Umbilical cord (tissue), 2 donors: Measurements from ENCODE around the gene RSPO1. TPM values are rescaled to one million over a fixed set of nuclear protein-coding genes. Genes with fewer than 3 reads are reported as not detected.
"Not testable (repeated sequence)": the region's sequence is repeated elsewhere in the genome, so short reads cannot be mapped to it uniquely, and the experiment has no call there.

Experiments
- DNase-seq: peaks from one replicate; pipeline ENCODE4 v3.0.0-alpha.2; 2015; ENCODE audit warnings: low spot score
- total RNA-seq: library from RNA; depleted of rRNA; stranded (reverse); fragments of >200 nt; gene quantifications from one replicate; pipeline ENCODE4 v1.2.3, GENCODE V29; 2014; ENCODE audit warnings: low replicate concordance; ENCODE audit not compliant: insufficient read depth

RSPO1 gene, protein sequence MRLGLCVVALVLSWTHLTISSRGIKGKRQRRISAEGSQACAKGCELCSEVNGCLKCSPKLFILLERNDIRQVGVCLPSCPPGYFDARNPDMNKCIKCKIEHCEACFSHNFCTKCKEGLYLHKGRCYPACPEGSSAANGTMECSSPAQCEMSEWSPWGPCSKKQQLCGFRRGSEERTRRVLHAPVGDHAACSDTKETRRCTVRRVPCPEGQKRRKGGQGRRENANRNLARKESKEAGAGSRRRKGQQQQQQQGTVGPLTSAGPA
- 0.24 TPM for total RNA-seq

GRCh38 chr1:37634244-37634991 lies at the start of gene RSPO1:
Gene RSPO1 (minus strand): TSS chr1:37634892. CDS start chr1:37629661, 5,231 bp downstream.
- peak; percentile 33 for DNase-seq

DNA sequence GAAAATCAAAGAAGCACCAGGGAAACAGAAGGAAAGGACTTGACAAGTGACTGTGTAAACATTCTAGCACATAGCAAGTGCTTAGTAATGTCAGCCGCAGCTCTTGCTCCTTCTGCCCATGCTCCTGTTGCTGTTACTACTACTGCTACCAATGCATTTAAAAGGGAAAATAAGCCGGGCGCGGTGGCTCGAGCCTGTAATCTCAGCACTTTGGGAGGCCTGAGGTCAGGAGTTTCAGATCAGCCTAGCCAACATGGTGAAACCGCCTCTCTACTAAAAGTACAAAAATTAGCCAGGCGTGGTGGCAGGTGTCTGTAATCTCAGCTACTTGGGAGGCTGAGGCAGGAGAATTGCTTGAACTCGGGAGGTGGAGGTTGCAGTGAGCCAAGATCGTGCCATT lies 49.5 kb upstream of the RSPO1 start:
- not testable (repeated sequence) for DNase-seq

DNA sequence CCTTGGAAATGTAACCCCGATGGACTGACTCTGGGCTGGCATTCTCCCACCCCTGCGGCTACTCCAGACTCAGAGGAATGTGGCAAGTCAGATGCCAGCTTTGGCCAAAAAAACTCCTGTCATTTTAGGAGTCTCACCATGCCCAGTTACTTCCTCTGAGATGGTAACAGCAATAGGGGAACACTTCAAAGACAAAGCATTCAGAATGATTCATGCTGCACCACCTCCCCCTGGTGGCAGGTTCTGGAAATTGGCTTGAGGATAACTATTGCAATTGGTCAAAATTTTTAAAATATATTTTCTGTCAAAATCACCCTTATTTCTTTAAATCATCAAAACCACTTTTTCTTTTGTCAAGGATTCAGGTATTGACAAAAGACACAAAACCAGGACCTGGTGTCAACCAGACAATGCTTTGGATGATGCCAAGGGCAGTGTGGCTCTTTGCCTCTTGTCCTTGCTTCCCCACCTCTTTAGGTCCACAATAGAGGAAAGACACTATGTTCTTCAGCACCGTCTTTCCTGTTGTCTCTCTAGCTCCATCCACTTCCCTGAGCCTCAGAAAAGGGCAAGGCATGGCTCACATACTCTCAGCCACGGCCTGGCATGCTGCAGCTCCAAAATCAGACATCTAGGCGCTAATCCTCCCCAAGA lies 47.8 kb upstream of the RSPO1 start:
- DNase-seq, result peak; percentile 71

- no peak for DNase-seq
Measured at GRCh38 chr1:37680933-37681332, 46.2 kb upstream of the RSPO1 start.

DNA sequence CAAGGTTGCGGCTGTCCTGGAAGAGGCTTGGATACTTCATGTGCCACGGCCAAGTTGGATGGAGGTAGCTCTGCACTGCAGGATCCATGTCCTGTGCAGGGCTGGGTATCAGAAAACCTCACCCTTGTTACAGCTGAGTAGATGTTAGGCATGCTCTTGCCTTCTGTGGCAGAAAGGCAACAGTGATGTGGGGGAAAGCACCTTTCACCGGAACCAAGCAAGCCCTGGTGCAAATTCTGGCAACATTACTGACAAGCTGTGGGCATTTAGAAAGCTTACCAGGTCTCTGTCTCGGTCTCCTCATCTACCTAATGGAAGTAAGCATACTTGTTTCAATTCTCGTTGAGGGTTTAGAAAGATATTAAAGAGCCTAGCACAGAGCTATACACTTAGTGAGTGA lies 43.1 kb upstream of the RSPO1 start:
- no peak for DNase-seq

DNA sequence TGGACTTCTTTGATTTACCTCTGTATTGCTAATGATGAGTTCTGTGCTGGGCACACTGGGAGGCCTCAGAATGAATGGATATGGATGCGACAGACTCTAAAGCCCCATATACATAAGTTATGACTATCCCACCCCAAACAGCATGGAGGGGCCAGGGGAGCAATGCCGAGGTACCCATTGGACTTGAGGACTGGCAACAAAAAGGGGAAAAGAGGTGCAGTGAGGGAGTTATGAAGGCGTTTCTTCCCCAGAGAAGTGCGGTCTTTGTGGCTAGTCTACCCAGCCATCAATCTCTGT lies 42.4 kb upstream of the RSPO1 start:
- no peak for DNase-seq

DNA sequence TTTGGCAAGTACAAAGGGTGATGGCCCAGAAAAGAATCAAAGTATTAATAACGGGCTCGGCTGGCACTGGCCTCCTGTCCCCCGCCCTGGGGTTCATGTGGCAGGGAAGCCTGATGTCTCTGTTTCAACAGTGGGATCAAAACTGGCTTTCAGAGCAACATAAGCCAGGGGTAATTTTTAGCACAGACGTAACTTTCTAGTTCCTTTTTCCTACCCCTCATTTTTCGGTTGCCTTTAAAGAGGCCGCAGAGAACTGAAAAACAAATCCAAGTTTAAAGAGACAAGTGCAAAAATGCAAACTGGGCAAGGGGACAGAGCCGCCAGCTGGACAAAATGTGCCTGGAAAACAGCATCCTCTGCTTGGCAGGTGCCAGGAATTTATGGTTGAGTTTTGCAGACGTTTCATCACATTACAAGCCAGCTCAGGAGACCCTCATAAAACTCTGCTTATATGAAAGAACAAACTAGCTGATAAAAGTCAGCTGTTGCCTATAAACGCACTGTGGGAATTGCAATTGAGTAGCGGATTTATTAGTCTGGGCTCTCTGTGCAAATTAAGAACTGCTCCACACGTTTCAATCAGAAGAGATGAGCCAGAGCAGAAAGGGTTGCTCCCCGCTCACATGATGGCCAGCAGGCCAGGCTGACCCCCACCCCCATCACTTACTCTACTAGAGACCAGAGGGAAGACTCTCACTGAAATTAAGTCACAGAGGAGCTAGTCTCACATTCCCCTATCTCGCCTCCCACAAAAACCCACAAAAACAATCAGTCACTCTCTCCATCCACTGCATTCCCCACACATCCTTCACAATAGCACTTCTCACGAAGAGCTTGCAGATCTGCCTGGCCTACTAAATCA lies 41.8 kb upstream of the RSPO1 start:
- DNase-seq, result peak; percentile 79

GRCh38 chr1:37673920-37674319 lies 39.2 kb upstream of the RSPO1 start:
- no peak for DNase-seq

- DNase-seq, result peak; percentile 80
Measured at GRCh38 chr1:37672136-37672870, 37.6 kb upstream of the RSPO1 start.

DNA sequence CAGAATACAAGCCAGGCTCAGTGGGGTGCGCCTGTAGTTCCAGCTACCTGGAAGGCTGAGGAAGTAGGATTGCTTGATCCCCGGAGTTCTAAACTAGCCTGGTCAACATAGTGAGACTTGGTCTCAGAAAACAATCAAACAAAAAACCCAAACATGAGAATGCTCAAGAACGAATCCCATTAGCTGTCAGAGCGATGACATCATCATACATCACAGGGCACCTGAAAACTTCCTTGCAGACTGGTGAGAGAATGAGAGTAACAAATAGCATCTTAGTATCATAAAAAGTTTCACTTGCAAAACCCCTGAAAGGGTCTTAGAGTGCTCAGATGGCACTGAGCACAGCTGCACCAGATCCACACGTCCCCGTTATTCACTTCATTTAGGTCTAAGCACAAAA lies 36.6 kb upstream of the RSPO1 start:
- DNase-seq, result no peak

GRCh38 chr1:37670133-37670532 lies 35.4 kb upstream of the RSPO1 start:
- DNase-seq, result peak; percentile 19

- no peak for DNase-seq
Measured at GRCh38 chr1:37667023-37667671, 32.5 kb upstream of the RSPO1 start.

GRCh38 chr1:37666241-37666867 lies 31.7 kb upstream of the RSPO1 start:
- DNase-seq, result no peak

DNA sequence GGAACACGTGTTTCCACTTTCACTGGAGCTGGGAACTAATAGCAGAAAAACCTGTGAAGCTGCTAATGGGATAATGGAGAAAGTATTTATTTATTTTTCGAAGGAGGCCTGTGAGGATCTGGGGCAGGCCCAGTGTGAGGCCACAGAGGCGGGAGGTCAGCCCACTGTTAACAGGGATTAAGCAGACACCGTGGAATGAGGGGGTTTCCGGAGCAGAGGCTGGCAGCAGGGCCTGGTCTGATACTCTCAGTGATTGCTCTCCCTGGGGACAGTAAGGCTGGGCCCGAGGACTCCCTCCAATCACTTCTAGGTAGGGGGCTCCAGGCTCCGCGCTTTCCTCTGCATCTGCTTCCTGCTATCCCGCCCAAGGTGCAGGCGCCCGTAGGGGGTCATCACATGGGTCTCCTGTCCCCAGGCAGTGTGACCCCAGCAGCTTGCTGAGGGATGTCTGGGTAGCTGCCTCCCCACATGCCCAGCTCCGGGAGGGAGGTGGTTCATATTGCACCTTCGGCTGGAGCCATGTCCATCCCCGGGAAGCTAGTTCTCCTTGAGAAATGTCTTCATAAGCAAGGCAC lies 28.8 kb upstream of the RSPO1 start:
- no peak for DNase-seq

GRCh38 chr1:37662031-37662755 lies 27.5 kb upstream of the RSPO1 start:
- DNase-seq, result no peak

DNA sequence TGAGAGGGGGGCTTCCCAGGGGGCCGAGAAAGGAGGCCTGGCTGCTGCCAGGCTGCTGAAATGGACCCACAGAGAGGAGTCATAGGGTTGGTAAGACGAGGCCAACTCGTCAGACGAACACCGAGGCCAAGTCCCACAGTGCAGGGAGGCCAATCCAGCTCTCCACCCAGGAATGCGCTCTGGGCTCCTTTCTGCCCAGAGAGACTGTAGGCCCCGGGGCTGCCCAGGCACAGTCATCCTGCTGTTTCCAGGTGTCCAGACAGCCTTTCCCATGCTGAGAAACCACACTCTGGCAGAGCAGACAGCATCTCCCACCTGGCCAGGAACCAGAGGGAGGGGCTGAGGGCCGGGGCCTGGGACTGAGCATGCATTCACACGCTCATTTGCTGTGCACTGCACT lies 26.7 kb upstream of the RSPO1 start:
- peak; percentile 5 for DNase-seq

DNA sequence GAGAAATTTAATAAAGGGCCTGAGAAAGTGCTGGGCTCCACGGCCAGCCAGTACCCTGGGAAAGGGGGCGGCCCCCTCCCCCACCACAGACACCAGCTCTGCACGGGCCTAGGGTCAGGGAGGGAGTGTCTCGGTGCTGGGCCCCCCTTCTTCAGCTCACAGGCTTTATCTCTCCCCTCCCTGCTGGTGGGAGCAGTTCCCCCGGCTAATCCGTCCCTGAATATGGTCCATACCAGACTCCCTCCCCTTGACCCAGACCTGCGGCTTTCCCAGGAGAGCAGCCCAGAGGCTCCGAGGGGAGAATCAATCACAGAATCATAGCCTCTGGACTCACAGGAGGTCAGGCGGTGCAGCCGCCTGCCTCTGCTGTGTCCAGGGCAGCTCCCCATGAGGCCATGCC lies 26.0 kb upstream of the RSPO1 start:
- no peak for DNase-seq

DNA sequence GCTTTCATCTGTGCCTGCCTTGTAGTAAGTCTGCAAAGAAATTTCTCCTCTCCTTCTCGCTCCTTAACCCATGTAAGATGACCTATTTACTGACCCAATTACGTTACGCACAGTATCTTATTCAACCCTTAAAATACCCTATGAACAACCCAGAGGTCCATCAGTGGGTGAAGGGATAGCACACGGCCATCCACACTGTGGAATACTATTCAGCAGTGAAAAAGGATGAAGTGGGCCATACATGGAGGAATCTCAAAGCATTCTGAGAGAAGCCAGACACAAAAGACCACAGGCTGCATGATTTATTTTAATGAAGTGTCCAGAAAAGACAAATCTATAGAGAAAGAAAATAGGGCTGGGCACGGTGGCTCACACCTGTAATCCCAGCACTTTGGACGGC lies 23.8 kb upstream of the RSPO1 start:
- DNase-seq, result no peak
